Measurements from ENCODE around the gene SYNPO. TPM values are rescaled to one million over a fixed set of nuclear protein-coding genes. Genes with fewer than 3 reads are reported as not detected.

Gene SYNPO
- total RNA-seq, 1 donor from 2014 or later, result 40.2 TPM

DNA sequence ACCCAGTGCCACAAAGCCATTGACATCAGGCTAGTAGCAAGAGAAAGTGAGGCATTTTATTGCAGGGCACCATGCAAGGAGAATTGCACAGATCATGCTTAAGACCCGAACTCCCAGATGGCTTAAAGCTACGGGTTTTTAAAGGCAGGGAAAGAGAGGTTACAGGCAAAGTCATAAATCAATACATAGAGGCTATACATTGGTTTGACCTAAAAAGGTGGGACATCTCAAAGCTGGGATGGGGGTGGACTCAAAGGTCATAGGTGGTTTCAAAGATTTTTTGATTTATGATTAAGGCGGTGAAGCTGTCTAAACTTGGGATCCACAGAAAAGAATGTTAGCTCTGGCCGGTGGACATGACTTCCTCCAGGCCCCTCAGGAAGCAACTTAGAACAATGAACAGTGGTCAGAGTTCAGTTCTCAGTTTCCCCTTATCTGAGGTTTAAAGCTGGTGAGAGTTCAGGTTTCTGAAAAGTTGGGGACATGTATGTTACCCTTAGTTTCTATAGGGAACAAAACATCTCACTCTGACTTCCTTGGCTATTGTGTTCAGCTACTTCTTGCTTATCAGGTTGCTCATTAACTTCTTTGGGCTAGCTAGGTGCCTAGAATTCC lies 66.4 kb downstream of the SYNPO start:
- H3K4me2 ChIP-seq (ENCODE audit: low read length), result no peak overlapping the region
- H3K36me3 ChIP-seq (ENCODE audit: insufficient read depth, low read length), result peaks cover 33% of the 10 kb centered on the region
- no peak for FAIRE-seq
- no peaks in the 10 kb centered on the region for H3K79me2 ChIP-seq (ENCODE audit: insufficient read depth, low read length)
- H3K27ac ChIP-seq (ENCODE audit: low read depth, low read length), result no peak overlapping the region
- no peaks in the 10 kb centered on the region for H4K20me1 ChIP-seq (ENCODE audit: insufficient read depth, low read length)
- H3K4me1 Mint-ChIP-seq (ENCODE audit: low read depth, unreplicated experiment), result no peaks in the 10 kb centered on the region
- no peaks in the 10 kb centered on the region for H3K27me3 Mint-ChIP-seq (ENCODE audit: low read depth, unreplicated experiment)
- H3K4me3 Mint-ChIP-seq (ENCODE audit: unreplicated experiment), result no peak overlapping the region
- DNase-seq (ENCODE audit: low read depth), result no peak
- no peaks in the 10 kb centered on the region for H3K4me1 ChIP-seq (ENCODE audit: insufficient read depth, low read length)
- no peak overlapping the region for H3K9ac ChIP-seq (ENCODE audit: low read length)
- H3K9me3 ChIP-seq (ENCODE audit: insufficient read depth, low read depth, low read length), result no peaks in the 10 kb centered on the region
- H3K9me3 Mint-ChIP-seq (ENCODE audit: unreplicated experiment), result no peaks in the 10 kb centered on the region
- H3K4me3 ChIP-seq (ENCODE audit: insufficient read depth, low read depth, low read length), result no peak overlapping the region
- no peak for TF ChIP-seq EZH2 (IDR thresholded peaks at IDR 0.05; ENCODE audit: insufficient read depth, low read length)
- TF ChIP-seq CTCF (IDR thresholded peaks at IDR 0.05; ENCODE audit: insufficient read depth, low read depth, low read length), result no peak
- no peak overlapping the region for H2AFZ ChIP-seq (ENCODE audit: low read depth, low read length)
- peaks cover 6% of the 10 kb centered on the region for H3K36me3 Mint-ChIP-seq (ENCODE audit: low read depth, unreplicated experiment)
- H3K27me3 ChIP-seq (ENCODE audit: insufficient read depth, low read length), result no peaks in the 10 kb centered on the region
- no peak overlapping the region for H3K27ac Mint-ChIP-seq (ENCODE audit: unreplicated experiment)

Other genes starting within 250 kb of the SYNPO start
- gene CD74, start 227.8 kb upstream of the SYNPO start, total RNA-seq, result 9.1 and 15.7 TPM in 2 replicates
- 1,823 and 2,054 TPM in 2 replicates for gene RPS14, start 190.9 kb upstream of the SYNPO start, total RNA-seq
- 293 and 321 TPM in 2 replicates for gene NDST1, start 132.5 kb upstream of the SYNPO start, total RNA-seq
- gene MYOZ3, start 20.6 kb downstream of the SYNPO start, total RNA-seq, result 5.5 and 9.4 TPM in 2 replicates
- 42.0 and 47.4 TPM in 2 replicates for gene RBM22, start 60.4 kb downstream of the SYNPO start, total RNA-seq
- 53.8 and 57.0 TPM in 2 replicates for gene DCTN4, start 118.4 kb downstream of the SYNPO start, total RNA-seq
- 16.7 and 19.8 TPM in 2 replicates for gene SMIM3, start 138.1 kb downstream of the SYNPO start, total RNA-seq
- gene IRGM, start 205.9 kb downstream of the SYNPO start, total RNA-seq, result not detected in 2 replicates

Data from astrocyte (in vitro differentiated cells and primary cell).